ENCODE measurements around the gene JPT2.

- TF ChIP-seq CTCF (IDR thresholded peaks at IDR 0.05) (no peak), POLR2AphosphoS5 (IDR thresholded peaks at IDR 0.05) (no peak), EP300 (IDR thresholded peaks at IDR 0.05; ENCODE audit: low read depth) (no peak), POLR2A (IDR thresholded peaks at IDR 0.05) (no peak)
Observed at GRCh38 chr16:1643521-1643920, 34.6 kb upstream of the JPT2 start.
